Endothelial cell of umbilical vein (primary cell): ENCODE data around the gene URM1. TPM values are rescaled to one million over a fixed set of nuclear protein-coding genes. Genes with fewer than 3 reads are reported as not detected.
A peak's percentile ranks its signal among the peaks of the same experiment; 100 is the strongest.

ENCODE experiments used
- BruUV-seq: library from RNA; stranded (reverse); fragments of 400-500 nt; replicated peaks from 2 replicates; lab custom pipeline; 2021; lab: Mats Ljungman, UMichigan
- CTCF ChIA-PET: fragments of 300-600, 350-600 bp; sonication (Branson Sonifier 250); formaldehyde crosslinking; loops from one replicate; lab custom pipeline; 2021; ENCODE audit warnings: antibody characterized with exemption, inconsistent platforms; lab: Charles Lee
- POLR2A ChIA-PET: fragments of 300-600, 350-600 bp; sonication (Branson Sonifier 250); formaldehyde crosslinking; loops from one replicate; lab custom pipeline; 2021; ENCODE audit warnings: antibody characterized with exemption, inconsistent platforms; lab: Charles Lee
- DNase-seq: peaks from one replicate; pipeline ENCODE4 v3.0.0-alpha.2; 2011; ENCODE audit warnings: low read depth, low spot score
- FAIRE-seq: peaks from 2 replicates; lab custom pipeline; 2011; peaks lifted over from hg19 to GRCh38; lab: Jason Lieb, UNC
- H2AFZ ChIP-seq: 2 replicates; pipeline ENCODE4 v1.6.0; 2012; ENCODE audit warnings: low read depth, low read length, control low read depth, inconsistent platforms
- H3K27ac ChIP-seq: 2 replicates; pipeline ENCODE4 v1.5.1; 2011; ENCODE audit warnings: low read depth, mild to moderate bottlenecking, control low read depth, low read length, moderate library complexity; ENCODE audit not compliant: insufficient read depth
- H3K27me3 ChIP-seq, 2 experiments: 2 replicates each; pipeline versions ENCODE4 v1.6.0 to v1.6.1; 2011; ENCODE audit warnings: low read length in 2 of 2, mixed read lengths in 1 of 2; ENCODE audit not compliant: control insufficient read depth in 2 of 2, insufficient read depth in 2 of 2
- H3K36me3 ChIP-seq, 2 experiments: 2 replicates in 1 of 2; 3 replicates in 1 of 2; pipeline ENCODE4 v1.5.1; 2011; ENCODE audit warnings: low read length in 2 of 2, mild to moderate bottlenecking in 1 of 2, moderate library complexity in 1 of 2; ENCODE audit not compliant: control insufficient read depth in 2 of 2, insufficient read depth in 2 of 2; ENCODE audit errors: extremely low read depth in 1 of 2
- H3K4me1 ChIP-seq: 3 replicates; pipeline ENCODE4 v1.5.1; 2011; ENCODE audit warnings: mild to moderate bottlenecking, low read length; ENCODE audit not compliant: control insufficient read depth, insufficient read depth; ENCODE audit errors: extremely low read depth
- H3K4me2 ChIP-seq: 2 replicates; pipeline ENCODE4 v1.6.1; 2011; ENCODE audit warnings: low read length, control low read depth, mixed read lengths; ENCODE audit not compliant: insufficient read depth
- H3K4me3 ChIP-seq, 3 experiments: fragments of 200-600 bp in 1 of 3; sonication (generic), shearing (Covaris generic) in 1 of 3; replicated peaks in 1 of 3; 2 replicates each; pipeline ENCODE4 v1.5.1; 2011 to 2016; ENCODE audit warnings: control low read depth in 3 of 3, low read length in 3 of 3, mild to moderate bottlenecking in 2 of 3, inconsistent platforms in 1 of 3, low read depth in 1 of 3, moderate library complexity in 1 of 3; ENCODE audit not compliant: insufficient read depth in 1 of 3
- H3K79me2 ChIP-seq: 2 replicates; pipeline ENCODE4 v1.6.0; 2012; ENCODE audit warnings: low read length, inconsistent platforms; ENCODE audit not compliant: control insufficient read depth, insufficient read depth
- H3K9ac ChIP-seq: replicated peaks from 2 replicates; pipeline ENCODE3; 2011; ENCODE audit warnings: low read length, control low read depth; ENCODE audit not compliant: insufficient read depth; ENCODE audit errors: extremely low read depth
- H3K9me1 ChIP-seq: replicated peaks from 3 replicates; pipeline ENCODE4 v1.6.0; 2011; ENCODE audit warnings: mild to moderate bottlenecking, low read length; ENCODE audit not compliant: control insufficient read depth, insufficient read depth; ENCODE audit errors: extremely low read depth
- H3K9me3 ChIP-seq: replicated peaks from 2 replicates; pipeline ENCODE4 v1.5.1; 2012; ENCODE audit warnings: low read length, inconsistent platforms; ENCODE audit not compliant: control insufficient read depth, insufficient read depth
- H4K20me1 ChIP-seq: replicated peaks from 2 replicates; pipeline ENCODE3; 2011; ENCODE audit warnings: mild to moderate bottlenecking, low read length; ENCODE audit not compliant: control insufficient read depth, insufficient read depth; ENCODE audit errors: extremely low read depth
- EZH2 ChIP-seq: IDR thresholded peaks from 2 replicates; pipeline ENCODE4 v1.6.1; 2012; ENCODE audit warnings: borderline replicate concordance, low read depth, mild to moderate bottlenecking, moderate library complexity, low read length, inconsistent platforms; ENCODE audit not compliant: severe bottlenecking
- FOS ChIP-seq: IDR thresholded peaks from 2 replicates; pipeline ENCODE4 v1.6.1; 2011; ENCODE audit warnings: mild to moderate bottlenecking, low read length, moderate library complexity, borderline replicate concordance; ENCODE audit not compliant: insufficient read depth
- GATA2 ChIP-seq: IDR thresholded peaks from 2 replicates; pipeline ENCODE4 v1.7.0; 2011; ENCODE audit warnings: low read depth, mild to moderate bottlenecking, moderate library complexity, mixed read lengths, low read length; ENCODE audit not compliant: insufficient read length, insufficient read depth
- JUN ChIP-seq: IDR thresholded peaks from 2 replicates; pipeline ENCODE4 v1.6.1; 2011; ENCODE audit warnings: borderline replicate concordance, low read depth; ENCODE audit not compliant: insufficient read length, insufficient read depth
- MYC ChIP-seq: IDR thresholded peaks from one replicate; pipeline ENCODE4 v1.6.1; 2011; ENCODE audit warnings: mild to moderate bottlenecking, low read depth, low read length
- POLR2A ChIP-seq: IDR thresholded peaks from 2 replicates; pipeline ENCODE4 v1.6.1; 2012; ENCODE audit warnings: low read depth, mild to moderate bottlenecking, control low read depth, low read length
- POLR2AphosphoS5 ChIP-seq: IDR thresholded peaks from 2 replicates; pipeline ENCODE4 v1.6.1; 2012; ENCODE audit warnings: low read depth, mild to moderate bottlenecking, control low read depth, low read length, moderate library complexity; ENCODE audit not compliant: insufficient read depth
- dilution Hi-C: fragments of 300-500 bp; cut with MboI; formaldehyde crosslinking; loops from one replicate; pipeline ENCODE4 v1.15.0; 2019; ENCODE audit warnings: low sequenced_read_pairs; ENCODE audit not compliant: extremely low pct_ligation_motif_present
- intact Hi-C: fragments of 100-400 bp; cut with micrococcal nuclease; formaldehyde crosslinking; loops from one replicate; pipeline ENCODE4 v1.10.0; 2022
- polyA plus RNA-seq, 4 experiments: library from polyadenylated mRNA; depleted of rRNA in 3 of 4; stranded (reverse) in 3 of 4; unstranded in 1 of 4; fragments of >200 nt; gene quantifications; 2 replicates each; pipeline versions ENCODE4 v1.2.1 to v1.2.3, GENCODE V29; 2011 to 2012; ENCODE audit warnings: missing spikeins in 1 of 4
- total RNA-seq: library from RNA; stranded (reverse); gene quantifications from 2 replicates; pipeline ENCODE4 v1.2.3, GENCODE V29; 2021
- TF ChIP-seq, protein P1 (sequence below), 2 donors: IDR thresholded peaks; 1 replicate in 1 of 2; 2 replicates in 1 of 2; pipeline ENCODE4 v1.5.1; 2011; ENCODE audit warnings: low read length in 2 of 2, mild to moderate bottlenecking in 2 of 2, moderate library complexity in 2 of 2, control low read depth in 1 of 2, inconsistent platforms in 1 of 2, low read depth in 1 of 2; ENCODE audit not compliant: insufficient read depth in 1 of 2; ENCODE audit errors: extremely low read depth in 1 of 2
- TF ChIP-seq, protein P2 (sequence below): IDR thresholded peaks from 2 replicates; pipeline ENCODE4 v1.6.1; 2011; ENCODE audit not compliant: insufficient read depth, insufficient read length

Gene URM1
- total and polyA plus RNA-seq, 2 donors (not counting 3 experiments of a cell fraction or from before 2014, with no cell fraction given): 86.5 to 100 TPM

DNA sequence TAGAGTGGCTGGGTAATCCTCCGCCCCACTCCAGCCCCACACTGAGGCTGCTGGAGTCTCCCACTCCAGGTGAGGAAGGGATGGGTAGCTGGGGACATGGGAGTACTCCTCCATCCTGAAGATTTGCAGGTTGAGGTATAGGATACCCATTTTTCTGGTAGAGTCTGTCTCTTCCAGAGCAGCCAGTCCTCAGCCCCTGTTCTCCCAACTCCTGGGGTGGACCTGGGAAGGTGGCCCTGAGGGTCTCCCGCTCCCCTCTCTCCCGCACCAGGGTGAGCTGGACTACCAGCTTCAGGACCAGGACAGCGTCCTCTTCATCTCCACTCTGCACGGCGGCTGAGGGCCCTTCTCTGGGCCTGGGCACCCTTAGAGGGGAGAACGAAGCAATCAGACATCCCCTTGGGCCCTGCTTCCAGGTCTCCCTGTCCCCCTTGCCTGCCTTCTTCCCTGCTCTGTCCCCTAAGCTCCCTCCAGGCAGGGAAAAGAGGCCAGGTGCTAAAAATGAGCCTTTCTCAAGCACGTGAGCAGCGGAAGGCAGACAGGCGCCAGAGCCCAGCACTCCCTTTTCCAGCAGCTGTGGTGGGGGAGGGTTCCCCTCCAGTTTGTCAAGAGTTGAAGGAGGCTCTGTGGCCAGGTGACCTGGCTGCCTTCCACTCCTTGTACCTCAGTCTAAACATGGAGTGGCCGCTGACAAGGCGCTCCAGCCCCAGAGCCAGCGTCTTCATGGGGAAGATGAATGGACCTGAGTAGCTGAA is 18.4 kb downstream of the URM1 start:
- DNase-seq: no peak
- H2AFZ ChIP-seq: no peak overlapping the region
- H3K27me3 ChIP-seq: no peaks in the 10 kb centered on the region
- TF ChIP-seq, protein P1, sequence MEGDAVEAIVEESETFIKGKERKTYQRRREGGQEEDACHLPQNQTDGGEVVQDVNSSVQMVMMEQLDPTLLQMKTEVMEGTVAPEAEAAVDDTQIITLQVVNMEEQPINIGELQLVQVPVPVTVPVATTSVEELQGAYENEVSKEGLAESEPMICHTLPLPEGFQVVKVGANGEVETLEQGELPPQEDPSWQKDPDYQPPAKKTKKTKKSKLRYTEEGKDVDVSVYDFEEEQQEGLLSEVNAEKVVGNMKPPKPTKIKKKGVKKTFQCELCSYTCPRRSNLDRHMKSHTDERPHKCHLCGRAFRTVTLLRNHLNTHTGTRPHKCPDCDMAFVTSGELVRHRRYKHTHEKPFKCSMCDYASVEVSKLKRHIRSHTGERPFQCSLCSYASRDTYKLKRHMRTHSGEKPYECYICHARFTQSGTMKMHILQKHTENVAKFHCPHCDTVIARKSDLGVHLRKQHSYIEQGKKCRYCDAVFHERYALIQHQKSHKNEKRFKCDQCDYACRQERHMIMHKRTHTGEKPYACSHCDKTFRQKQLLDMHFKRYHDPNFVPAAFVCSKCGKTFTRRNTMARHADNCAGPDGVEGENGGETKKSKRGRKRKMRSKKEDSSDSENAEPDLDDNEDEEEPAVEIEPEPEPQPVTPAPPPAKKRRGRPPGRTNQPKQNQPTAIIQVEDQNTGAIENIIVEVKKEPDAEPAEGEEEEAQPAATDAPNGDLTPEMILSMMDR (IDR thresholded peaks at IDR 0.05; ENCODE audit: extremely low read depth in 1 of 2, insufficient read depth in 1 of 2, low read depth in 1 of 2, low read length in 2 of 2): no peak
- TF ChIP-seq GATA2: no peak
- no peak for TF ChIP-seq EZH2
- TF ChIP-seq MYC: no peak
- TF ChIP-seq JUN: no peak
- no peak for TF ChIP-seq POLR2A
- TF ChIP-seq FOS: no peak
- TF ChIP-seq, protein P2, sequence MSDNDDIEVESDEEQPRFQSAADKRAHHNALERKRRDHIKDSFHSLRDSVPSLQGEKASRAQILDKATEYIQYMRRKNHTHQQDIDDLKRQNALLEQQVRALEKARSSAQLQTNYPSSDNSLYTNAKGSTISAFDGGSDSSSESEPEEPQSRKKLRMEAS: no peak
- TF ChIP-seq POLR2AphosphoS5: no peak
- intact Hi-C loops: no loop called here
- dilution Hi-C loops: no loop called here
- CTCF ChIA-PET: interaction anchor here (1.0 to 2.7 kb wide), 3 partner anchors 21 to 49 kb away, joined by 4 to 12 read pairs (median 5); no protein-coding TSS in a partner anchor
- H3K36me3 ChIP-seq: peaks cover 4 to 26% of the 10 kb centered on the region in 2 experiments
- no peak overlapping the region for H3K9ac ChIP-seq
- no peak overlapping the region for H3K27ac ChIP-seq
- H3K4me3 ChIP-seq: no peak overlapping the region
- H3K4me1 ChIP-seq: no peaks in the 10 kb centered on the region
- FAIRE-seq: no peak
- no peaks in the 10 kb centered on the region for H4K20me1 ChIP-seq
- H3K79me2 ChIP-seq: no peaks in the 10 kb centered on the region
- H3K9me3 ChIP-seq: no peaks in the 10 kb centered on the region
- H3K4me2 ChIP-seq: no peak overlapping the region
- POLR2A ChIA-PET: no interaction called here
- TSS peak; percentile 63 for BruUV-seq
- no peaks in the 10 kb centered on the region for H3K9me1 ChIP-seq
